HEK293 (cell line): ENCODE results near the gene XPA.

ENCODE experiments used
- CTCF ChIA-PET: fragments of 350-600 bp; formaldehyde crosslinking; extraction: SDS; loops from one replicate; lab custom pipeline; 2021; ENCODE audit warnings: antibody characterized with exemption; lab: Yijun Ruan, JAX
- POLR2A ChIA-PET: fragments of 300-600 bp; formaldehyde crosslinking; extraction: SDS; loops from one replicate; lab custom pipeline; 2020; ENCODE audit warnings: antibody characterized with exemption, inconsistent platforms; lab: Yijun Ruan, JAX
- H3K27ac ChIP-seq: fragments of 200-500 bp; sonication (Bioruptor generic); 2 replicates; pipeline ENCODE4 v1.5.1; 2014; ENCODE audit warnings: low read depth, low read length, control low read depth, inconsistent platforms; ENCODE audit errors: extremely low read depth
- H3K36me3 ChIP-seq, 2 experiments: fragments of 200-500 bp in 1 of 2; sonication (Bioruptor generic) in 1 of 2; 1 replicate in 1 of 2; 2 replicates in 1 of 2; pipeline ENCODE4 v1.5.1; 2014 to 2017; ENCODE audit warnings: inconsistent platforms in 2 of 2, low read length in 2 of 2; ENCODE audit not compliant: control insufficient read depth in 2 of 2, insufficient read depth in 1 of 2
- H3K4me1 ChIP-seq: fragments of 200-500 bp; sonication (Bioruptor generic); 2 replicates; pipeline ENCODE4 v1.5.1; 2014; ENCODE audit warnings: mild to moderate bottlenecking, low read length, inconsistent platforms; ENCODE audit not compliant: control insufficient read depth, insufficient read depth
- H3K4me3 ChIP-seq: 2 replicates; pipeline ENCODE4 v1.5.1; 2011; ENCODE audit warnings: low read depth, mild to moderate bottlenecking, control low read depth, low read length, moderate library complexity
- H3K9me3 ChIP-seq: fragments of 200-500 bp; sonication (Bioruptor generic); 2 replicates; pipeline ENCODE4 v1.5.1; 2014; ENCODE audit warnings: low read depth, low read length, inconsistent platforms; ENCODE audit not compliant: control insufficient read depth, insufficient read depth
- HIC1 ChIP-seq: fragments of 450-650 bp; formaldehyde crosslinking; IDR thresholded peaks from 2 replicates; pipeline ENCODE4 v1.5.1; 2016; ENCODE audit warnings: missing biosample characterization, missing genetic modification characterization
- SCRT2 ChIP-seq: fragments of 450-650 bp; formaldehyde crosslinking; IDR thresholded peaks from 2 replicates; pipeline ENCODE4 v1.5.1; 2016; ENCODE audit warnings: missing biosample characterization, missing genetic modification characterization
- ZNF16 ChIP-seq: fragments of 450-650 bp; formaldehyde crosslinking; IDR thresholded peaks from 2 replicates; pipeline ENCODE4 v1.5.1; 2016; ENCODE audit warnings: low read depth, missing biosample characterization, missing genetic modification characterization
- ZNF2 ChIP-seq: fragments of 450-650 bp; formaldehyde crosslinking; IDR thresholded peaks from 2 replicates; pipeline ENCODE4 v1.5.1; 2016; ENCODE audit warnings: missing biosample characterization, missing genetic modification characterization
- ZNF221 ChIP-seq: fragments of 450-650 bp; formaldehyde crosslinking; IDR thresholded peaks from 2 replicates; pipeline ENCODE4 v1.5.1; 2017; ENCODE audit warnings: missing biosample characterization, missing genetic modification characterization, borderline replicate concordance
- ZNF518A ChIP-seq: fragments of 450-650 bp; formaldehyde crosslinking; conservative IDR thresholded peaks from 2 replicates; pipeline ENCODE4 v1.5.1; 2016; ENCODE audit warnings: low read depth, missing biosample characterization, missing genetic modification characterization
- ZNF670 ChIP-seq: fragments of 450-650 bp; formaldehyde crosslinking; IDR thresholded peaks from 2 replicates; pipeline ENCODE4 v1.5.1; 2016; ENCODE audit warnings: missing biosample characterization, missing genetic modification characterization, low read depth
- ZNF792 ChIP-seq: fragments of 450-650 bp; formaldehyde crosslinking; IDR thresholded peaks from 2 replicates; pipeline ENCODE4 v1.5.1; 2016; ENCODE audit warnings: missing biosample characterization, missing genetic modification characterization
- TF ChIP-seq, protein P1 (sequence below): fragments of 450-650 bp; formaldehyde crosslinking; IDR thresholded peaks from 2 replicates; pipeline ENCODE4 v1.5.1; 2016; ENCODE audit warnings: missing biosample characterization, missing genetic modification characterization
- TF ChIP-seq, protein P2 (sequence below): fragments of 450-650 bp; IDR thresholded peaks from 2 replicates; pipeline ENCODE4 v1.5.1; 2018; ENCODE audit warnings: missing biosample characterization, missing genetic modification characterization
- TF ChIP-seq, protein P3 (sequence below): fragments of 450-650 bp; formaldehyde crosslinking; IDR thresholded peaks from 2 replicates; pipeline ENCODE4 v1.5.1; 2017; ENCODE audit warnings: missing biosample characterization, missing genetic modification characterization

The XPA gene

GRCh38 chr9:97647996-97648395 is 49.1 kb downstream of the XPA start:
- H3K4me3 ChIP-seq: no peak overlapping the region
- H3K9me3 ChIP-seq: no peaks in the 10 kb centered on the region
- H3K36me3 ChIP-seq: peaks cover 25 to 81% of the 10 kb centered on the region in 2 experiments
- ChIA-PET CTCF (no interaction called here), POLR2A (interaction anchor here (1.4 kb wide), 1 partner anchor 14 kb away, joined by 6 read pairs; the partner anchor contains the start of genes NCBP1 and TSTD2)
- H3K27ac ChIP-seq: no peak overlapping the region
- no peaks in the 10 kb centered on the region for H3K4me1 ChIP-seq
- TF ChIP-seq ZNF518A (tag by site-specific recombination) (no peak), ZNF670 (tag by site-specific recombination) (no peak), ZNF792 (tag by site-specific recombination) (no peak), SCRT2 (no peak), ZNF2 (no peak), HIC1 (tag by site-specific recombination) (no peak), ZNF221 (tag by site-specific recombination) (no peak), ZNF16 (tag by site-specific recombination) (no peak)
- TF ChIP-seq, protein P1, sequence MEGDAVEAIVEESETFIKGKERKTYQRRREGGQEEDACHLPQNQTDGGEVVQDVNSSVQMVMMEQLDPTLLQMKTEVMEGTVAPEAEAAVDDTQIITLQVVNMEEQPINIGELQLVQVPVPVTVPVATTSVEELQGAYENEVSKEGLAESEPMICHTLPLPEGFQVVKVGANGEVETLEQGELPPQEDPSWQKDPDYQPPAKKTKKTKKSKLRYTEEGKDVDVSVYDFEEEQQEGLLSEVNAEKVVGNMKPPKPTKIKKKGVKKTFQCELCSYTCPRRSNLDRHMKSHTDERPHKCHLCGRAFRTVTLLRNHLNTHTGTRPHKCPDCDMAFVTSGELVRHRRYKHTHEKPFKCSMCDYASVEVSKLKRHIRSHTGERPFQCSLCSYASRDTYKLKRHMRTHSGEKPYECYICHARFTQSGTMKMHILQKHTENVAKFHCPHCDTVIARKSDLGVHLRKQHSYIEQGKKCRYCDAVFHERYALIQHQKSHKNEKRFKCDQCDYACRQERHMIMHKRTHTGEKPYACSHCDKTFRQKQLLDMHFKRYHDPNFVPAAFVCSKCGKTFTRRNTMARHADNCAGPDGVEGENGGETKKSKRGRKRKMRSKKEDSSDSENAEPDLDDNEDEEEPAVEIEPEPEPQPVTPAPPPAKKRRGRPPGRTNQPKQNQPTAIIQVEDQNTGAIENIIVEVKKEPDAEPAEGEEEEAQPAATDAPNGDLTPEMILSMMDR (tag by site-specific recombination): no peak
- TF ChIP-seq, protein P2, sequence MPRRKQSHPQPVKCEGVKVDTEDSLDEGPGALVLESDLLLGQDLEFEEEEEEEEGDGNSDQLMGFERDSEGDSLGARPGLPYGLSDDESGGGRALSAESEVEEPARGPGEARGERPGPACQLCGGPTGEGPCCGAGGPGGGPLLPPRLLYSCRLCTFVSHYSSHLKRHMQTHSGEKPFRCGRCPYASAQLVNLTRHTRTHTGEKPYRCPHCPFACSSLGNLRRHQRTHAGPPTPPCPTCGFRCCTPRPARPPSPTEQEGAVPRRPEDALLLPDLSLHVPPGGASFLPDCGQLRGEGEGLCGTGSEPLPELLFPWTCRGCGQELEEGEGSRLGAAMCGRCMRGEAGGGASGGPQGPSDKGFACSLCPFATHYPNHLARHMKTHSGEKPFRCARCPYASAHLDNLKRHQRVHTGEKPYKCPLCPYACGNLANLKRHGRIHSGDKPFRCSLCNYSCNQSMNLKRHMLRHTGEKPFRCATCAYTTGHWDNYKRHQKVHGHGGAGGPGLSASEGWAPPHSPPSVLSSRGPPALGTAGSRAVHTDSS (tag by site-specific recombination): no peak
- TF ChIP-seq, protein P3, sequence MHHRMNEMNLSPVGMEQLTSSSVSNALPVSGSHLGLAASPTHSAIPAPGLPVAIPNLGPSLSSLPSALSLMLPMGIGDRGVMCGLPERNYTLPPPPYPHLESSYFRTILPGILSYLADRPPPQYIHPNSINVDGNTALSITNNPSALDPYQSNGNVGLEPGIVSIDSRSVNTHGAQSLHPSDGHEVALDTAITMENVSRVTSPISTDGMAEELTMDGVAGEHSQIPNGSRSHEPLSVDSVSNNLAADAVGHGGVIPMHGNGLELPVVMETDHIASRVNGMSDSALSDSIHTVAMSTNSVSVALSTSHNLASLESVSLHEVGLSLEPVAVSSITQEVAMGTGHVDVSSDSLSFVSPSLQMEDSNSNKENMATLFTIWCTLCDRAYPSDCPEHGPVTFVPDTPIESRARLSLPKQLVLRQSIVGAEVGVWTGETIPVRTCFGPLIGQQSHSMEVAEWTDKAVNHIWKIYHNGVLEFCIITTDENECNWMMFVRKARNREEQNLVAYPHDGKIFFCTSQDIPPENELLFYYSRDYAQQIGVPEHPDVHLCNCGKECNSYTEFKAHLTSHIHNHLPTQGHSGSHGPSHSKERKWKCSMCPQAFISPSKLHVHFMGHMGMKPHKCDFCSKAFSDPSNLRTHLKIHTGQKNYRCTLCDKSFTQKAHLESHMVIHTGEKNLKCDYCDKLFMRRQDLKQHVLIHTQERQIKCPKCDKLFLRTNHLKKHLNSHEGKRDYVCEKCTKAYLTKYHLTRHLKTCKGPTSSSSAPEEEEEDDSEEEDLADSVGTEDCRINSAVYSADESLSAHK (tag by site-specific recombination): no peak
